ENCODE data around the gene DERA. TPM values are rescaled to one million over a fixed set of nuclear protein-coding genes. Genes with fewer than 3 reads are reported as not detected.

The DERA gene
- total and polyA plus RNA-seq, 2 of the 13 experiments (the other 11 are each of a cell fraction or from before 2014, with no cell fraction given) = 24.0 to 51.3 TPM

DNA sequence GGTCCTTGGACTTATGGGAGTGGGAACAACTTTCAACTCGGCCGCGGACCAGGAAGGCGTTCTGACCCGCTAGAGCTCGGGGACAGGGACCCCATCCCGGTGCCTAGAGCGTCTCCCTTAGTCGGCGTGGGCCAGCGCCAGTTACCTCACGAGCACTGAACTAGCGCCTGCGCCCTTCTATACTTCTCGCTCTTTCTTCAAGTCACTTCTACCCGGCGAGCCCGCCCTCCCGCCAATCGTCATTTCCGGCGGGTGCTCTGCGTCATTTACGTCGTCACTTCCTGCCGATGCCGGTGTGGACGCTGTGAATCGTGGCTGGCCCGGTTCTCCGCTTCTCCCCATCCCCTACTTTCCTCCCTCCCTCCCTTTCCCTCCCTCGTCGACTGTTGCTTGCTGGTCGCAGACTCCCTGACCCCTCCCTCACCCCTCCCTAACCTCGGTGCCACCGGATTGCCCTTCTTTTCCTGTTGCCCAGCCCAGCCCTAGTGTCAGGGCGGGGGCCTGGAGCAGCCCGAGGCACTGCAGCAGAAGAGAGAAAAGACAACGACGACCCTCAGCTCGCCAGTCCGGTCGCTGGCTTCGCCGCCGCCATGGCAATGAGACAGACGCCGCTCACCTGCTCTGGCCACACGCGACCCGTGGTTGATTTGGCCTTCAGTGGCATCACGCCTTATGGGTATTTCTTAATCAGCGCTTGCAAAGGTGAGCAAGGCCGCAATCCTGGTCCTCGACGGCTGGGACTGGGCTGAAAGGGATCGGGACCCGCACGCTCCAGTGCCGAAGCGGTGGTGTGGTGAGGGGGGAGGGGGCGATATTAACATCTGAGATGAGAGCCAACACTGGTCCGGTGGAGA, 28.8 kb upstream of the DERA start, which contains the start of gene STRAP (continued):
- no peak for TF ChIP-seq ZFYVE20 (CRISPR knock-in tag; IDR thresholded peaks at IDR 0.05; ENCODE audit: borderline replicate concordance, low read depth)
- no peak for TF ChIP-seq SIX1 (CRISPR knock-in tag; IDR thresholded peaks at IDR 0.05; ENCODE audit: borderline replicate concordance)
- TF ChIP-seq GATAD1 (CRISPR knock-in tag; IDR thresholded peaks at IDR 0.05) = peak; percentile 87
- TF ChIP-seq TBX3 (IDR thresholded peaks at IDR 0.05; ENCODE audit: borderline replicate concordance) = no peak
- no peak for TF ChIP-seq NFE2L1 (CRISPR knock-in tag; IDR thresholded peaks at IDR 0.05; ENCODE audit: borderline replicate concordance)
- peak; percentile 71 for TF ChIP-seq ZNF18 (CRISPR knock-in tag; IDR thresholded peaks at IDR 0.05; ENCODE audit: insufficient replicate concordance)
- TF ChIP-seq, protein P1, sequence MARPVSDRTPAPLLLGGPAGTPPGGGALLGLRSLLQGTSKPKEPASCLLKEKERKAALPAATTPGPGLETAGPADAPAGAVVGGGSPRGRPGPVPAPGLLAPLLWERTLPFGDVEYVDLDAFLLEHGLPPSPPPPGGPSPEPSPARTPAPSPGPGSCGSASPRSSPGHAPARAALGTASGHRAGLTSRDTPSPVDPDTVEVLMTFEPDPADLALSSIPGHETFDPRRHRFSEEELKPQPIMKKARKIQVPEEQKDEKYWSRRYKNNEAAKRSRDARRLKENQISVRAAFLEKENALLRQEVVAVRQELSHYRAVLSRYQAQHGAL (CRISPR knock-in tag; IDR thresholded peaks at IDR 0.05; ENCODE audit: not compliant biosample characterization) = no peak
- TF ChIP-seq, protein P2, sequence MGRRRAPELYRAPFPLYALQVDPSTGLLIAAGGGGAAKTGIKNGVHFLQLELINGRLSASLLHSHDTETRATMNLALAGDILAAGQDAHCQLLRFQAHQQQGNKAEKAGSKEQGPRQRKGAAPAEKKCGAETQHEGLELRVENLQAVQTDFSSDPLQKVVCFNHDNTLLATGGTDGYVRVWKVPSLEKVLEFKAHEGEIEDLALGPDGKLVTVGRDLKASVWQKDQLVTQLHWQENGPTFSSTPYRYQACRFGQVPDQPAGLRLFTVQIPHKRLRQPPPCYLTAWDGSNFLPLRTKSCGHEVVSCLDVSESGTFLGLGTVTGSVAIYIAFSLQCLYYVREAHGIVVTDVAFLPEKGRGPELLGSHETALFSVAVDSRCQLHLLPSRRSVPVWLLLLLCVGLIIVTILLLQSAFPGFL (CRISPR knock-in tag; IDR thresholded peaks at IDR 0.05) = no peak
- peak; percentile 60; the same call in 1 of the 2 replicates for TF ChIP-seq MTF2 (CRISPR knock-in tag; IDR thresholded peaks at IDR 0.05; ENCODE audit: borderline replicate concordance)
- peak; percentile 53 for TF ChIP-seq TBX2 (CRISPR knock-in tag; IDR thresholded peaks at IDR 0.05; ENCODE audit: borderline replicate concordance)
- TF ChIP-seq KDM3A (CRISPR knock-in tag; IDR thresholded peaks at IDR 0.05; ENCODE audit: low read depth) = 0 out of 2 replicates have a peak, but pooled peaks have one; percentile 20
- TF ChIP-seq ZNF777 (CRISPR knock-in tag; IDR thresholded peaks at IDR 0.05) = peak; percentile 88
- no peak for TF ChIP-seq HMGXB3 (CRISPR knock-in tag; IDR thresholded peaks at IDR 0.05; ENCODE audit: borderline replicate concordance)
- no peak for TF ChIP-seq SYNCRIP (IDR thresholded peaks at IDR 0.05; ENCODE audit: insufficient read depth, low read depth, low read length)
- peak; percentile 21; the same call in 1 of the 2 replicates for TF ChIP-seq ZBTB8A (CRISPR knock-in tag; IDR thresholded peaks at IDR 0.05; ENCODE audit: borderline replicate concordance, low read depth)
- TF ChIP-seq ZNF124 (CRISPR knock-in tag; IDR thresholded peaks at IDR 0.05) = no peak
- TF ChIP-seq, protein P3, sequence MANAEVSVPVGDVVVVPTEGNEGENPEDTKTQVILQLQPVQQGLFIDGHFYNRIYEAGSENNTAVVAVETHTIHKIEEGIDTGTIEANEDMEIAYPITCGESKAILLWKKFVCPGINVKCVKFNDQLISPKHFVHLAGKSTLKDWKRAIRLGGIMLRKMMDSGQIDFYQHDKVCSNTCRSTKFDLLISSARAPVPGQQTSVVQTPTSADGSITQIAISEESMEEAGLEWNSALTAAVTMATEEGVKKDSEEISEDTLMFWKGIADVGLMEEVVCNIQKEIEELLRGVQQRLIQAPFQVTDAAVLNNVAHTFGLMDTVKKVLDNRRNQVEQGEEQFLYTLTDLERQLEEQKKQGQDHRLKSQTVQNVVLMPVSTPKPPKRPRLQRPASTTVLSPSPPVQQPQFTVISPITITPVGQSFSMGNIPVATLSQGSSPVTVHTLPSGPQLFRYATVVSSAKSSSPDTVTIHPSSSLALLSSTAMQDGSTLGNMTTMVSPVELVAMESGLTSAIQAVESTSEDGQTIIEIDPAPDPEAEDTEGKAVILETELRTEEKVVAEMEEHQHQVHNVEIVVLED (CRISPR knock-in tag; IDR thresholded peaks at IDR 0.05; ENCODE audit: borderline replicate concordance) = peak; percentile 79
- TF ChIP-seq RBFOX2 (IDR thresholded peaks at IDR 0.05; ENCODE audit: low read depth, low read length) = peak; percentile 86

Data from HepG2 (cell line).